Measurements from ENCODE around the gene HBS1L. TPM values are rescaled to one million over a fixed set of nuclear protein-coding genes. Genes with fewer than 3 reads are reported as not detected.

HBS1L gene
- total RNA-seq, 1 donor from 2014 or later = 39.1 TPM

Other genes with a start within 250 kb of the HBS1L start
- gene ALDH8A1, start 104.7 kb downstream of the HBS1L start, total RNA-seq = 0.52 TPM
- 0.52 TPM for gene MYB, start 126.5 kb upstream of the HBS1L start, total RNA-seq

Data from skeletal muscle tissue (tissue), 1 donor.